RWPE1 (cell line): Measurements from ENCODE around the gene CDC14A.

Experiments used
- CTCF ChIA-PET: fragments of 350-600 bp; sonication (Branson Sonifier 250); formaldehyde crosslinking; extraction: SDS; loops from one replicate; lab custom pipeline; 2021; lab: Yijun Ruan, JAX
- POLR2A ChIA-PET: fragments of 400-600 bp; formaldehyde crosslinking; extraction: SDS; loops from one replicate; lab custom pipeline; 2020; ENCODE audit warnings: antibody characterized with exemption; ENCODE audit not compliant: low non-redundant PET; lab: Yijun Ruan, JAX
- DNase-seq: peaks from one replicate; pipeline ENCODE4 v3.0.0; 2012; ENCODE audit warnings: low spot score
- H3K27ac ChIP-seq: fragments of 450-650 bp; 2 replicates; pipeline ENCODE4 v1.5.1; 2017
- CTCF ChIP-seq: fragments of 450-650 bp; conservative IDR thresholded peaks from 2 replicates; pipeline ENCODE4 v1.5.1; 2017; ENCODE audit warnings: low read depth, mild to moderate bottlenecking

CDC14A gene

DNA sequence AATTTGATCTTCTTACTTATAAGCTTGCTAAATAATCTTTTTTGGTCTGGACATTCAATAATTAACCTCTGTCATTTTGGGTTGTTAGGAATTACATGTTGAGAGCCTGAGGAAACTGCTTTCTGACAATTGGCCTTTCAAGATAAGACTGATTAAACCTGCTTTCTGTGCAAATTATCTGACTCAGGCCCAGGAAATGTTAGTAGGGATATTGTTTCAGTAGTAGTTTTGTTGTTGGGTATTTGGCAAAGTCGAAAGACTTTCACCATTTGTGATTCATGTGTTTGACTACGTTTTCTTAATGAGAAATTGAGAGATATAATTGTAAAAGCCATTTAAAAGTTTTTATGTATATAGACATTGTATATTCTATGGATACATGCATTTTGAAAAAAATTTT lies 104.6 kb downstream of the CDC14A start:
- ChIA-PET CTCF (interaction anchor here (0.6 to 0.7 kb wide), 3 partner anchors 16 to 1466 kb away, joined by 3 to 4 read pairs (median 4); no protein-coding TSS in a partner anchor), POLR2A (no interaction called here)
- TF ChIP-seq CTCF = no peak
- no peak overlapping the region for H3K27ac ChIP-seq
- DNase-seq = no peak

DNA sequence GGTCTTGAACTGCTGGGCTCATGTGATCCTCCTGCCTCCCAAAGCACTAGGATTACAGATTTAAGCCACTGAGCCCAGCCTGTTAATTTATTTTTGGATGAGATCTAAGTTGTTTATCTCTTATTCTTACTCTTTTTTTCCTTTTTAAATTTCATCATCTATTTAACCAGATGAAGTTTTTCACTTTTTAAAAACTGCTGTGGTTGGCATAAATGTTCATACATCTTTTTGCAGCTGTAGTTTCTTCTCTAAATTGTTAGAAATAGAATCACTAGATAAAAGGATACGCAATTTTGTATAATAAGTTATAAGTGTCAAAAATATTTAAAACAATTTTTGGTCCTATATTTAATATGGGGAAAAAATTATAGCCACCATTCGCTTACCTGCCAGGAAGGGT lies 105.4 kb downstream of the CDC14A start:
- TF ChIP-seq CTCF = no peak
- no peak for DNase-seq
- H3K27ac ChIP-seq = no peak overlapping the region
- ChIA-PET CTCF (interaction anchor here (0.6 to 0.7 kb wide), 2 partner anchors 307 to 1465 kb away, joined by 4 read pairs; no protein-coding TSS in a partner anchor), POLR2A (no interaction called here)

DNA sequence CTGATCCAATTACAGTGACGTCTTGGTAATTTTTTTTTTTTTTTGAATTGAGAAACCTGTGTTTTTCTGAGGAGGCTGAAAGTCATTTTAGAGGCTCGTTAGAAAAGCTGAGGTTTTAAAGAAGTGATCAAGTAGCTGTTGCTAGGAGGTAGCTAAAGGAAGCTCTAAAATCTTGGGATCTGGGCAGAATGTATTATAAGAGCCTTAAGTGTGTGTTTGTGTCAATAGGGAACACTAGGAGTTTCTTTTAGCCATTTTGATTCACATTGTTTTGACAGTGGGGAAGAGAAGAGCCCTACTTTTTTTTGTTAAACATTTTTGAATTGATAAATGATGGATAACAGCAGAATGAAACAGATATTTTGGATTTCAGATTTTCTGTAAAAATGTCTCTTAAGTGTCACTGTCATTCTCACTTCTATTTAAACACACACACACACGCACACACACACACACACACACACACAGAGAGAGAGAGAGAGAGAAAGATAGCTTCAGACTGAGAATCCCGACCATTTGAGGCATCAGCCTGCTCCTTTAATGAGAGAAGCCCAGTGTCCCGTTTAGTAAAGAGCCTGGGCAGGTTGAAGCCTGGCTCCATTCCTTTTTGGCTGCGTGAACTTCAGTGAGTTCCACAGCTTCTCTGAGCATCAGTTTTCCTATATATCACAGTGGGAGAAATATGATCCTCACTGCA lies 106.5 kb downstream of the CDC14A start:
- ChIA-PET POLR2A (no interaction called here), CTCF (interaction anchor here (0.5 to 1.5 kb wide), 15 partner anchors 8 to 749 kb away, joined by 3 to 7 read pairs (median 3); no protein-coding TSS in a partner anchor)
- TF ChIP-seq CTCF = no peak
- no peak overlapping the region for H3K27ac ChIP-seq
- DNase-seq = no peak

GRCh38 chr1:100459358-100460114 lies 107.2 kb downstream of the CDC14A start:
- ChIA-PET POLR2A (no interaction called here), CTCF (interaction anchor here (0.5 to 1.5 kb wide), 15 partner anchors 9 to 750 kb away, joined by 3 to 7 read pairs (median 3); no protein-coding TSS in a partner anchor)
- peak; percentile 88 for TF ChIP-seq CTCF
- peak; percentile 73 for DNase-seq
- no peak overlapping the region for H3K27ac ChIP-seq

GRCh38 chr1:100461222-100461621 lies 108.9 kb downstream of the CDC14A start:
- ChIA-PET POLR2A (no interaction called here), CTCF (interaction anchor here (0.5 to 0.7 kb wide), 3 partner anchors 26 to 624 kb away, joined by 3 to 6 read pairs (median 3); no protein-coding TSS in a partner anchor)
- no peak overlapping the region for H3K27ac ChIP-seq
- no peak for DNase-seq
- no peak for TF ChIP-seq CTCF

DNA sequence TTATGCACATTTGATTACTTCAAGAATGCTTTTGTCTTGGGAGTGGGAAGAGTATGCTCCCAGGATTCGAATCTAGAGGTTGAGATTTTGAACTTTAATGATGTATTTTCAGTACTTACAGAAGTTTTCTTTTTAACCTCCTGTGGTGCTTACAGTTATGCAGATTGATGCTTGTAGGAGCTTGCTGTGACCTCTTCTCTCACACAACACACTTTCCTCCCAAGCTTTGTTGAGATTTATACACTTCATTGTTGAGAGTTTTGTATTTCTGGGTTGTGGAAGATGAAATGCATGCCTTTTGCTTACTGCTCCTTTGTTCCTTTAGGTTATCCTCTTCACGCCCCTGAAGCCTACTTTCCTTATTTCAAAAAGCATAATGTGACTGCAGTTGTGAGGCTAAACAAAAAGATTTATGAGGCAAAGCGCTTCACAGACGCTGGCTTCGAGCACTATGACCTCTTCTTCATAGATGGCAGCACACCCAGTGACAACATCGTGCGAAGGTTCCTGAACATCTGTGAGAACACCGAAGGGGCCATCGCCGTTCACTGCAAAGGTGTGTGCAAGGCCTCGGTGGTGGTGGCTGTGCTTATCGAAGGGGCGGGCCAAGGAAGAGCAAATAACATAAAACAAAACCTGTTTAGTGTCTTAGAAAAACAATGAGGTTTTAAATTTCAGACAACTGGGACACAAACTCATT lies 110.2 kb downstream of the CDC14A start:
- ChIA-PET CTCF (interaction anchor here (0.7 kb wide), 1 partner anchor 173 kb away, joined by 3 read pairs; no protein-coding TSS in a partner anchor), POLR2A (no interaction called here)
- no peak overlapping the region for H3K27ac ChIP-seq
- DNase-seq = no peak
- TF ChIP-seq CTCF = no peak
